GM12864 (cell line): ENCODE results near the gene PACS2.
"Not testable (repeated sequence)": the region's sequence is repeated elsewhere in the genome, so short reads cannot be mapped to it uniquely, and the experiment has no call there.

Experiments
- DNase-seq: peaks from one replicate; pipeline ENCODE4 v3.0.0-alpha.2; 2011; ENCODE audit warnings: low read depth
- H3K4me3 ChIP-seq: 2 replicates; pipeline ENCODE4 v1.5.1; 2011; ENCODE audit warnings: mild to moderate bottlenecking, low read depth, low read length, control low read depth
- TF ChIP-seq, protein P1 (sequence below): IDR thresholded peaks from 2 replicates; pipeline ENCODE4 v1.5.1; 2011; ENCODE audit warnings: low read depth, mild to moderate bottlenecking, moderate library complexity, low read length, control low read depth, inconsistent platforms; ENCODE audit errors: missing control alignments

Gene PACS2

DNA sequence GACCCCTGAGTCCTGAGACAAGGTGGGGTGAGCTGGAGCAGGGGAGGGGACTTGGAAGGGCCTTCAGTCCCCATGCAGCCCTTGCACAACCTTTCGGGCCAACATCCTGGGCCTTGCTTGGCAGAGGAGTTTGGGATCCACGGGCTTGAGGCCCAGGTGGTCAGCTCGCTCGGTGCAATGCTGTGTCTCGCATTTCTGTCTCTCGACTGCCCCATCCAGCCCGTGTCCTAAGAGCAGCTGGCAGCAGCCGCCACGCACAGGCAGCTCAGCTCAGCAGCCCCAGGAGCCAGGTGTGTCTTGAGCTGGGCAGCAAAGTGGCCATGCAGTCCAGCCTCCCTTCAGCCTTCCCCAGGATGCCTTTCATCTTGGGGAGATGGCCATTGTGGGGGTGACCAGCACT, 10.8 kb downstream of the PACS2 start:
- DNase-seq = no peak
- H3K4me3 ChIP-seq = no peak overlapping the region
- TF ChIP-seq, protein P1, sequence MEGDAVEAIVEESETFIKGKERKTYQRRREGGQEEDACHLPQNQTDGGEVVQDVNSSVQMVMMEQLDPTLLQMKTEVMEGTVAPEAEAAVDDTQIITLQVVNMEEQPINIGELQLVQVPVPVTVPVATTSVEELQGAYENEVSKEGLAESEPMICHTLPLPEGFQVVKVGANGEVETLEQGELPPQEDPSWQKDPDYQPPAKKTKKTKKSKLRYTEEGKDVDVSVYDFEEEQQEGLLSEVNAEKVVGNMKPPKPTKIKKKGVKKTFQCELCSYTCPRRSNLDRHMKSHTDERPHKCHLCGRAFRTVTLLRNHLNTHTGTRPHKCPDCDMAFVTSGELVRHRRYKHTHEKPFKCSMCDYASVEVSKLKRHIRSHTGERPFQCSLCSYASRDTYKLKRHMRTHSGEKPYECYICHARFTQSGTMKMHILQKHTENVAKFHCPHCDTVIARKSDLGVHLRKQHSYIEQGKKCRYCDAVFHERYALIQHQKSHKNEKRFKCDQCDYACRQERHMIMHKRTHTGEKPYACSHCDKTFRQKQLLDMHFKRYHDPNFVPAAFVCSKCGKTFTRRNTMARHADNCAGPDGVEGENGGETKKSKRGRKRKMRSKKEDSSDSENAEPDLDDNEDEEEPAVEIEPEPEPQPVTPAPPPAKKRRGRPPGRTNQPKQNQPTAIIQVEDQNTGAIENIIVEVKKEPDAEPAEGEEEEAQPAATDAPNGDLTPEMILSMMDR = no peak

DNA sequence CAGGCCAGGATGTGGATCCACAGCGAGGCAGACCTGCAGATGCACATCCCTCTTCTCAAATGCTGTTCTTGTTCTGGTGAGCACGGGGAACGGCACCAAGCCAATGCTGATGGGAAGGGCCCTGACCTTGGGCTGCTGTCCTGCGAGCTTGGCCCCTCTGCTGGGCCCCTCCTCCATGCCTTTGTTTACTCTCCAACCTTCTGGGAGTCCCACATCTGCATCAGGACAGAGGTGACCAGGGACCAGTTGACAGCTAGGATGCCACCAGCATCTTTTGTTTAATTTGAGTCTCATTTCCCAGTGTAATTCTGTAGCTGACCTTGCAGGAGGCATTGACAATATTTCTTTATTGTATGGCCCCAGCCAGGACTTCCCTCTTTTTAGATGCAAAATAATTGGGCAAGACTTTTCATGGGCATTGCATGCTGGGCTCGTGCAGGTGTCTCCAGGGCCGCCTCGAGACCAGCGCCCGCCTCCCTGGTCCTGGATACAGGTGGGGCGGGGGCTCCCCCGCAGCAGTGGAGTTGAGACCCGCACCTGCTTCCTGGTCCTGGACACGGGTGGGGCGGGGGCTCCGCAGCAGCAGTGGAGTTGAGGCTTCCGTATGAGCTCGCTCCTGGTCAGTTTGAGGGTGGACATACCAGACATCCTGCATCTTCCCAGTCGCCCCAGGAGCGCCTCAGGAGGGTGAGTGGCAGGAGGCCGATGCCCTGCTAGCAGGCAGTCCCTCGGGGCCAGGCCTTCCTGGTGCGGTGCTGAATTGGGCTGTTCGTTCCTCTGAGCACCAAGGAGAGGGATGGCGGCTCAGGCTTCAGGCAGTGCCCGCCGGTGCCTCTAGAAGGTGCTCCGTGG, 11.4 kb downstream of the PACS2 start:
- DNase-seq = no peak
- no peak overlapping the region for H3K4me3 ChIP-seq
- TF ChIP-seq, protein P1 = no peak

DNA sequence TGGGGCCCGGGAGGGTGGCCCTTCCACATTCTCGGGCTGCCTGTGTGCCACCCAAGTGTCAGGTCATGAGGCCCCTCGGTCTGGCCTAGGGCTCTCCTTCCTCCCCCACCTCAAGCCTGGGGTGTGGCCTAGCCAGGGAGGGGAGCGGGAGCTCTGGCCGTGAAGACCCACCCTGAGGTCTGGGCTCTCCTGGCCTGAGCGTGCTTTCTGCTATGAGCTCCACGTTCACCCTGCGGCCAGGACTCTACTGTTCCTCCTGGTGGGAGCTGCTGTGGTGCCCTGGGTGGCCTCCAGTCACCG, 12.0 kb downstream of the PACS2 start:
- DNase-seq = no peak
- H3K4me3 ChIP-seq = no peak overlapping the region
- TF ChIP-seq, protein P1 = no peak

DNA sequence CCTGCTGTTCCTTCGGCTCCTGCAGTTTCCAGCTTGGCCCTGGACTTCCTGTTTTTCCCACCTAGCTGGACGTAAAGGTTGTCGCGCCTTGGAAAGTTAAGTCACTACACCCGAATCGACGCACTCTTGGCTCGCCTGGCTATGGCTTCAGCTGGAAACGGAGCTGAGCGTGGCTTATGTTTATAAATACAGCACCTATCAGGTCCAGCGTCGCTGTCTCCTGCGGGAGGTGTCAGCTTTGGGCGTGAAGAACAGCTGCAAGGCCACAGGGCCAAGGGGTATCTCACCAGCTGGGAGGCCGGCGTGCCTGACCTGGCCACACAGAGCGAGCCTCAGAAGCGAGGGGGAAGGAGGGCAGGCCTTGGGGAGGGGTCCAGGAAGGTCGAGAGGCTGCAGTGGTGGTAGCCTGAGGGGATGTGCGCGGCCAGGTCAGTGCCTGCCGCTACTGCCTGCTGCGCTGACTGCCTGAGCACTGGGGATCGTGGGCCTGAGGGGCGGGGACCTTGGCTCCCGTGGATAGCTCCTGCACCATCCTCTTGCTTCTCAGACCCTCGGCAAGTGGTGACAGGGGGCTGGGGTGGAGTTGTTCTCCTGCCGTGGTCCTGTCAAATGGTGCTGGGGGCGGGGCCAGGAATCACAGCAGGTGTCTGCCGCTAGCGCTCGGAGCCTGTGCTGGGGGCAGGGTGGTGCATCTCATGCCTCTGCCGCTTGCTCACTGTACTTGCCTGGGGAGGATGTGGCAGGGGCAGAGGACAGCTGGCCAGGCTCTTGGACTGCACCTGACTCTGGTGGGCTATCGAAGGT, 12.5 kb downstream of the PACS2 start:
- TF ChIP-seq, protein P1 = no peak
- no peak for DNase-seq
- no peak overlapping the region for H3K4me3 ChIP-seq

DNA sequence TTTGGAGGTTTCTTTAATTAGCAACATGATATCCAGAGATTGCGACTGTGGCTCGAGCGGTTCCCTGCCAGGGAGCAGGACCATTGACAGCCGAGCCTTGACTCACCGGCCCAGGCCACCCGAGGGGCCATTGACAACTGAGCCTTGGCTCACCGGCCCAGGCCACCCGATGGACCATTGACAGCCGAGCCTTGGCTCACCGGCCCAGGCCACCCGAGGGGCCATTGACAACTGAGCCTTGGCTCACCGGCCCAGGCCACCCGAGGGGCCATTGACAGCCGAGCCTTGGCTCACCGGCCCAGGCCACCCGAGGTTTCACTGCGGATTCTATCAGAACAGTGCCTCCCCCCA, 13.1 kb downstream of the PACS2 start:
- DNase-seq, H3K4me3 ChIP-seq: not testable (repeated sequence)

DNA sequence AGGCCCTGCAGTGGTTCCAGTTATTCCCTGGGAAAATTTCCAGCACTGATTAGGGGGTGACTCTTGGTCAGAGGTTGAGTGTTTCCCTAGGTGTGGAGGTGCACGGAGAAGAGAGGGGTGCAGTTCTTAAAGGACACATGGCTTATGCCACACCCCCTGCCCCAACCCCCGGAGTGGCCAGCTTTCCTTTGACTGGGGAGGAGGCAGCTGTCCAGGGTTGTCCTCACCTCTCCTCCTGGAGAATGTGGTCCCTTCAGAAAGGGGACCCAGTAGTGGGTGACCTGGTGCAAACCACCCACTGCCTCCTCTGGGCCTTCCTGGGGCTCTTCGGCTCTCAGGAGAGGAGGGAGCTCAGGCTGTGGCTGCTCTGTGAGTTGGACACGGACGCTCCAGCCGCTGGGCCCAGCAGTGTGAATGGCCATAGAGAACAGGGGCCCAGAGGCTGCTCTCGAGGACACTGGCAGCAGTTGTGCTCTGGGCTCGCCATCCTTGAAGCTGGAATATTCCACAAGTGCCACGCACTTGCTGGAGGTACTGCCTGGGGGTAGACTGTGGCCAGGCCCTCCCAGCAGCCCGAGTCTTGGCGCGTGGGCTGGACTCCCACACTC, 13.6 kb downstream of the PACS2 start:
- no peak overlapping the region for H3K4me3 ChIP-seq
- DNase-seq = no peak
- TF ChIP-seq, protein P1 = no peak

DNA sequence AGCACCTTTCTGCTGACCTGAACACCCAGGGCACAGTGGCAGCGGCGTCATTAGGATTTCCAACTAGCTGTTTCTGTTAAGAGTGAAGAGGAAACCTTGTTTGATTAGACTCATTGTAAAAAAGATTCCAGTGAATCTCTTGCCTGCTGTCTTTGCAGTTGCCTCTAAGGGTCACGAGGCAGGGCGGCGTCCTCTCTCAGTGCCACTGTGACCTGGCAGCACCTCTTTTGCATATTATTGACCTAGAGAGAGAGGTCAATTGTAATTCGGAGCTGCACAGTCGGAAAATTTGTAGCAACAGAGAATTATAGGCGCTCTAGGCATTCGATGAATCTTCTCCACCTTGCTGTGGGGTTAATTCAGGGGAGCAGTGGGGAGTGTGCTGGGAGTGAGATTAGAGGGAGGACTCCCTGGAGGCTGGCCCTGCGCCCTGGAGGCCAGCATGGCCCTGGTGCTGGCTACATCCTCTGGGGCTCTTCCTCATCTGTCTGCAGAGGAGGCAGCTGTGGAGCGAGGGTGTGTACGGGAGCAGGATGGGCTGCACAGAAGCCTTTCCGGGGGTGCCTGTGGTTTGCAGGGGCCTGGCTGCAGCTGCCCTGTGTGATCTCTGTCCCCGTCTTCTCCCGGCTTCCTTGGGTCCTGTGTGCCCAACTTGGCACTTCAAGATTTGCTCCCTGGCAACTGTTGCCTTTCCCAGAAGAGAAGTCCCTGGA, 14.3 kb downstream of the PACS2 start:
- DNase-seq = no peak
- TF ChIP-seq, protein P1 = no peak
- H3K4me3 ChIP-seq = no peak overlapping the region
